HepG2 (cell line): ENCODE results near the gene EFEMP2. TPM values are rescaled to one million over a fixed set of nuclear protein-coding genes. Genes with fewer than 3 reads are reported as not detected.

Experiments used
- BRCA1 ChIP-seq: sonication (generic); formaldehyde crosslinking; IDR thresholded peaks from 2 replicates; pipeline ENCODE4 v1.4.0; 2020; ENCODE audit warnings: missing genetic modification reagents
- DDIT3 ChIP-seq: sonication (generic); formaldehyde crosslinking; IDR thresholded peaks from 2 replicates; pipeline ENCODE4 v1.4.0; 2020; ENCODE audit warnings: mild to moderate bottlenecking, missing genetic modification reagents
- EED ChIP-seq: sonication (generic); formaldehyde crosslinking; IDR thresholded peaks from 2 replicates; pipeline ENCODE4 v1.5.0; 2020; ENCODE audit warnings: mild to moderate bottlenecking, missing genetic modification reagents
- GABPA ChIP-seq, 2 experiments: IDR thresholded peaks; 2 replicates each; pipeline ENCODE4 v1.6.1; 2011 to 2016; ENCODE audit warnings: low read depth in 2 of 2, low read length in 1 of 2, missing biosample characterization in 1 of 2, missing genetic modification characterization in 1 of 2
- HMGA1 ChIP-seq: sonication (generic); formaldehyde crosslinking; conservative IDR thresholded peaks from 2 replicates; pipeline ENCODE4 v1.4.0; 2020; ENCODE audit warnings: missing genetic modification reagents
- HNRNPL ChIP-seq: fragments of 200-400 bp; formaldehyde crosslinking; IDR thresholded peaks from 2 replicates; pipeline ENCODE4 v1.6.1; 2017; ENCODE audit warnings: mild to moderate bottlenecking, low read depth, low read length
- KLF16 ChIP-seq, 2 experiments: sonication (generic) in 1 of 2; formaldehyde crosslinking in 1 of 2; IDR thresholded peaks; 2 replicates each; pipeline versions ENCODE4 v1.6.1 to v1.8.0; 2016 to 2023; ENCODE audit warnings: missing genetic modification reagents in 2 of 2, missing compliant biosample characterization in 1 of 2
- KLF6 ChIP-seq: IDR thresholded peaks from 2 replicates; pipeline ENCODE4 v1.8.0; 2016; ENCODE audit warnings: missing biosample characterization, missing genetic modification reagents
- POLR2G ChIP-seq: fragments of 200-400 bp; formaldehyde crosslinking; IDR thresholded peaks from 2 replicates; pipeline ENCODE4 v1.6.1; 2018; ENCODE audit warnings: mild to moderate bottlenecking, low read depth, low read length, moderate library complexity
- RELA ChIP-seq: sonication (generic); formaldehyde crosslinking; IDR thresholded peaks from 2 replicates; pipeline ENCODE4 v1.4.0; 2020; ENCODE audit warnings: missing genetic modification reagents
- TAF15 ChIP-seq: fragments of 200-400 bp; formaldehyde crosslinking; IDR thresholded peaks from one replicate; pipeline ENCODE4 v1.6.1; 2018; ENCODE audit warnings: mild to moderate bottlenecking, low read depth, low read length; ENCODE audit not compliant: poor library complexity, severe bottlenecking
- TBL1XR1 ChIP-seq: fragments of 150-350 bp; IDR thresholded peaks from 2 replicates; pipeline ENCODE4 v1.6.1; 2014; ENCODE audit warnings: borderline replicate concordance, low read length; ENCODE audit not compliant: partially characterized antibody
- TBX3 ChIP-seq: fragments of 450-650 bp; IDR thresholded peaks from 2 replicates; pipeline ENCODE4 v1.6.1; 2017; ENCODE audit warnings: antibody characterized with exemption, mild to moderate bottlenecking, inconsistent platforms, borderline replicate concordance
- TCF7L2 ChIP-seq: IDR thresholded peaks from 2 replicates; pipeline ENCODE4 v1.6.1; 2011; ENCODE audit warnings: mild to moderate bottlenecking, low read depth, low read length, moderate library complexity
- XBP1 ChIP-seq: sonication (generic); formaldehyde crosslinking; IDR thresholded peaks from 2 replicates; pipeline ENCODE4 v1.5.0; 2020; ENCODE audit warnings: missing genetic modification reagents
- ZBTB34 ChIP-seq: sonication (generic); formaldehyde crosslinking; IDR thresholded peaks from 2 replicates; pipeline ENCODE4 v1.8.0; 2022; ENCODE audit warnings: mild to moderate bottlenecking, missing genetic modification reagents
- ZFYVE20 ChIP-seq: sonication (generic); formaldehyde crosslinking; IDR thresholded peaks from 2 replicates; pipeline ENCODE4 v1.8.0; 2023; ENCODE audit warnings: low read depth, mild to moderate bottlenecking, moderate library complexity, missing genetic modification reagents, borderline replicate concordance
- ZMYM2 ChIP-seq: sonication (generic); formaldehyde crosslinking; IDR thresholded peaks from 2 replicates; pipeline ENCODE4 v1.8.0; 2022; ENCODE audit warnings: mild to moderate bottlenecking, missing genetic modification reagents
- ZNF160 ChIP-seq: sonication (generic); formaldehyde crosslinking; IDR thresholded peaks from 2 replicates; pipeline ENCODE4 v1.8.0; 2022; ENCODE audit warnings: mild to moderate bottlenecking, inconsistent platforms, missing genetic modification reagents
- ZNF17 ChIP-seq: sonication (generic); formaldehyde crosslinking; IDR thresholded peaks from 2 replicates; pipeline ENCODE4 v1.5.0; 2020; ENCODE audit warnings: mild to moderate bottlenecking, missing genetic modification reagents
- ZNF275 ChIP-seq: sonication (generic); formaldehyde crosslinking; IDR thresholded peaks from 2 replicates; pipeline ENCODE4 v1.8.0; 2022; ENCODE audit warnings: missing genetic modification reagents, mild to moderate bottlenecking, inconsistent platforms, borderline replicate concordance
- ZNF34 ChIP-seq: sonication (generic); formaldehyde crosslinking; IDR thresholded peaks from 2 replicates; pipeline ENCODE4 v1.4.0; 2020; ENCODE audit warnings: mild to moderate bottlenecking, missing genetic modification reagents, borderline replicate concordance
- ZNF558 ChIP-seq: sonication (generic); formaldehyde crosslinking; IDR thresholded peaks from 2 replicates; pipeline ENCODE4 v1.9.0; 2022; ENCODE audit warnings: mild to moderate bottlenecking, missing genetic modification reagents, borderline replicate concordance
- ZNF800 ChIP-seq: sonication (generic); formaldehyde crosslinking; IDR thresholded peaks from 2 replicates; pipeline ENCODE4 v1.4.0; 2020; ENCODE audit warnings: missing genetic modification reagents
- polyA plus RNA-seq, 8 experiments: library from polyadenylated mRNA; depleted of rRNA in 3 of 8; stranded (reverse) in 7 of 8; unstranded in 1 of 8; fragments of >200 nt; fragmentation: Illumina TruSeq in 4 of 8; extraction: Trizol in 4 of 8; gene quantifications; 2 replicates each; pipeline versions ENCODE4 v1.2.1 to v1.2.3, GENCODE V29; 2011 to 2016; ENCODE audit warnings: low read depth in 4 of 8, missing spikeins in 1 of 8, mixed read lengths in 1 of 8; ENCODE audit not compliant: insufficient read depth in 1 of 8
- total RNA-seq, 5 experiments: library from RNA; depleted of rRNA; stranded (reverse); fragments of >200 nt; fragmentation: Illumina TruSeq; extraction: Trizol; gene quantifications; 2 replicates each; pipeline ENCODE4 v1.2.3, GENCODE V29; 2016; ENCODE audit warnings: low read depth in 1 of 5

Gene EFEMP2
- total and polyA plus RNA-seq, 2 of the 13 experiments (the other 11 are each of a cell fraction or from before 2014, with no cell fraction given): 7.4 to 29.7 TPM

- no peak for TF ChIP-seq TCF7L2
- TF ChIP-seq EED: no peak
- TF ChIP-seq ZMYM2 (CRISPR knock-in tag): 0 out of 2 replicates have a peak, but pooled peaks have one; percentile 18
- TF ChIP-seq GABPA (IDR thresholded peaks at IDR 0.05; ENCODE audit: low read depth, low read length): no peak
- TF ChIP-seq GABPA (CRISPR knock-in tag; IDR thresholded peaks at IDR 0.05; ENCODE audit: low read depth): peak; percentile 40; the same call in 1 of the 2 replicates
- no peak for TF ChIP-seq BRCA1 (CRISPR knock-in tag)
- TF ChIP-seq DDIT3 (CRISPR knock-in tag): no peak
- TF ChIP-seq TBL1XR1: no peak
- peak; percentile 78; the same call in 1 of the 2 replicates for TF ChIP-seq ZNF275 (CRISPR knock-in tag)
- peak; percentile 76 for TF ChIP-seq TAF15
- peak in 1 of 2 experiments; percentile 62; a peak in 1 of 4 replicates for TF ChIP-seq KLF16 (CRISPR knock-in tag; IDR thresholded peaks at IDR 0.05)
- TF ChIP-seq HNRNPL: no peak
- TF ChIP-seq KLF6: 0 out of 2 replicates have a peak, but pooled peaks have one; percentile 12
- peak; percentile 95 for TF ChIP-seq POLR2G
- no peak for TF ChIP-seq XBP1 (CRISPR knock-in tag)
- TF ChIP-seq ZNF558 (CRISPR knock-in tag): no peak; the same call in 1 of the 2 replicates
- 0 out of 2 replicates have a peak, but pooled peaks have one; percentile 35 for TF ChIP-seq ZBTB34 (CRISPR knock-in tag)
- no peak for TF ChIP-seq ZNF17 (CRISPR knock-in tag)
- TF ChIP-seq ZNF800 (CRISPR knock-in tag): no peak
- TF ChIP-seq ZNF160 (CRISPR knock-in tag): 0 out of 2 replicates have a peak, but pooled peaks have one; percentile 20
- TF ChIP-seq RELA: no peak
- TF ChIP-seq TBX3: no peak
- 0 out of 2 replicates have a peak, but pooled peaks have one; percentile 47 for TF ChIP-seq ZFYVE20 (CRISPR knock-in tag)
- TF ChIP-seq ZNF34 (CRISPR knock-in tag): no peak
- no peak for TF ChIP-seq HMGA1 (CRISPR knock-in tag)
Measured at GRCh38 chr11:65900125-65900898, 27.7 kb upstream of the EFEMP2 start, which contains the start of gene FOSL1 (continued).
